Left kidney (tissue), 8 donors: ENCODE measurements around the gene NPC1. TPM values are rescaled to one million over a fixed set of nuclear protein-coding genes. Genes with fewer than 3 reads are reported as not detected.
"Not testable (repeated sequence)": the region's sequence is repeated elsewhere in the genome, so short reads cannot be mapped to it uniquely, and the experiment has no call there.

Experiments
- DNase-seq: peaks from one replicate; pipeline ENCODE4 v3.0.0-alpha.2; 2013
- long read RNA-seq, 8 donors: transcript quantifications; one replicate each; lab custom pipeline, GENCODE V29; 2026
- polyA plus RNA-seq: library from polyadenylated mRNA; unstranded; fragments of 120-200 nt; gene quantifications from one replicate; pipeline ENCODE4 v1.2.1, GENCODE V29; 2013; ENCODE audit not compliant: insufficient read length

The NPC1 gene
- polyA plus RNA-seq, result 25.3 TPM
- long read RNA-seq, donor 1, full-length matches to known transcripts, result 2 of 2 reads
- long read RNA-seq, donor 1, partial matches to known transcripts, result 0 of 2 reads
- long read RNA-seq, donor 1, other reads (novel, unspliced or antisense), result 0 of 2 reads
- long read RNA-seq, donor 2, result 0 reads
- long read RNA-seq, donor 3, full-length matches to known transcripts, result 1 of 15 reads
- long read RNA-seq, donor 3, partial matches to known transcripts, result 14 of 15 reads
- long read RNA-seq, donor 3, other reads (novel, unspliced or antisense), result 0 of 15 reads
- long read RNA-seq, donor 4, result 0 reads
- long read RNA-seq, donor 5, full-length matches to known transcripts, result 1 of 8 reads
- long read RNA-seq, donor 5, partial matches to known transcripts, result 7 of 8 reads
- long read RNA-seq, donor 5, other reads (novel, unspliced or antisense), result 0 of 8 reads
- long read RNA-seq, donor 6, result 0 reads
- long read RNA-seq, donor 7, full-length matches to known transcripts, result 1 of 11 reads
- long read RNA-seq, donor 7, partial matches to known transcripts, result 10 of 11 reads
- long read RNA-seq, donor 7, other reads (novel, unspliced or antisense), result 0 of 11 reads
- long read RNA-seq, donor 8, full-length matches to known transcripts, result 2 of 8 reads
- long read RNA-seq, donor 8, partial matches to known transcripts, result 6 of 8 reads
- long read RNA-seq, donor 8, other reads (novel, unspliced or antisense), result 0 of 8 reads

DNA sequence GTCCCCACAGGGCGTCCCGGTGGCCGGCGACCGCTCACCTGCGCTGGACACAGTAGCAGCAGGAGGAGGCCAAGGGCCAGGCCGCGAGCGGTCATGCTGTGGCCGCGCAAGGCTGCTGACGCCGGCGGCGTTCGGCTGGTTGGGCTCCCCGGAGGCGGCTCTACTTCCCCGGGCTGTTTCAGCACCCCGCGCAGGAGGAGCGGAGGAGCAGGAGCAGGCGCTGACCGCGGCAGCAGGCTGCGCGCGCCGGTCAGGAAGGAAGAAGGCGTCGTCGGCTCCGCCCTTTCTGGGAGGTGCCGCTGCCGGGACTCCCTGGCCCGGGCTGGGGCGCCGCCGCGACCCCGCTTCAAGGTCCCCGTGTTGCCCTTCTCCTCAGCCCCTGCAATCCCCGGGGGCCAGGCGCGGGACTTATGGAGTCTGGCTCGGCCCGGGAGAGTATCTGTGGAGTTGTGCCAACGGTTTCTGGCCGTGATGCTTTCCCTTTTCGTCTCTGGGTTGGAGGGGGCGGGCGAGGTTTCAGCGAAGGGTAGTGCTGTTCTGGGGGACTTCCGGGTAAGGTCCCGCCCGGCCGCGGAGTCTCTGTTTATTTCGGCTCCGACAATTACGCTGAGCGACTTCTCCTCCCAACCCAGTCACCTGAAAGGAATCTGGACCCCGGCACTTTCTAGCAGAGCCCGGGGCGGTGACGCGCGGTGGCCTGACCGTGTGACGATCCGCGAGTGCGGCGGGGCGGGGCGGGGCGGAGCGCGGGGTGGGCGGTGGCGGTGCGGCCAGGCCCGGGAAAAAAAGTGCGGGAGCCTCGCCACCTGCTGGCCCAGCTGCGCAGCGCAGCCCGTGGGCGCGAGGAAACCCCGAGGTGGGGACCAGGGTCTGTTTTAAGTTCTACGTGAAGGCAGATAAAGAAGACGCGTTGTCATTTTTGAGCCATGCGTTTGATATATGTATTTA is at the start of gene NPC1:
Gene NPC1, minus strand, starts transcription at position 258 of the 948 bp plus-strand sequence. Its CDS starts 163 bp downstream, at position 95.
- DNase-seq, result peak; percentile 91

GRCh38 chr18:23636071-23636399 is 49.7 kb upstream of the NPC1 start:
- no peak for DNase-seq

GRCh38 chr18:23635283-23636070 is 49.2 kb upstream of the NPC1 start:
- no peak for DNase-seq

DNA sequence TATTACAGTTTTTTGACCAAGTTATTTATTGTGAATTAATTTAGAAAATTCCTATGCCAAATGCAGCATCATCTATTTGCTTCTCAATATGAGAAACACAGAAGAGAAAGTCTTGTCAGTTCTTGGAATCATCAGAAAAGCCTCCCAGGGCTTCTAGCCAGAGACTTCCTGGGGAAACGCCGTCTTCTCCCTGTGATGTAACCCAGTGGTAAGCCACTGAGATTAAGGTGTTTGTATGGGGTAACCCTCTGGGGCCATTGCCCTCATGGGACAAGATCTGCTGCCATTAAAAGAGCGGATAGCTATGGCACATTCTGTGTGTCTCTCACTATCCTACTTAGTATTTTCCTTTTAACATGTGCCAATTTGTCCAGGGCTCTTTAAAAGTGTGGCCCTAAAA is 48.4 kb upstream of the NPC1 start:
- DNase-seq, result no peak

GRCh38 chr18:23632615-23633014 is 46.3 kb upstream of the NPC1 start:
- no peak for DNase-seq

DNA sequence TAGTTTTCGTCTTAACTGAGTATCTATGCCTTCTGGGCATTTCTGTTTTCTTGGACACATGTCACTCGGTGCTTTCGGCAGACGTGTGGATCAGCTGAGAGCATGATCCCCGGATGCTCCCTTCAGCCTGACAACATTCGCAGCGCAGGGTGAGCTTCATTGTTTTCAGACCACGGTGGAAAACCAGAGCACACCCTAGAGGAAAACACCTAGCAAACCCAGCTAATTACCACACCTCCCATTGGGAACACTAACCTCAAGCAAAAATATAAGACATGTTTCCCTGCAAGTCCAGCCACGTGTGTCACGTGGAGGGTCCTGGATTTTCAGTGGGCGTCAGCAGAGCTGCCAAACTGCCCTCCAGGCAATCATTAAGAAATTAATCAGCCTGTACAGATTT is 45.4 kb upstream of the NPC1 start:
- DNase-seq, result no peak

GRCh38 chr18:23631312-23631711 is 45.0 kb upstream of the NPC1 start:
- DNase-seq, result no peak

DNA sequence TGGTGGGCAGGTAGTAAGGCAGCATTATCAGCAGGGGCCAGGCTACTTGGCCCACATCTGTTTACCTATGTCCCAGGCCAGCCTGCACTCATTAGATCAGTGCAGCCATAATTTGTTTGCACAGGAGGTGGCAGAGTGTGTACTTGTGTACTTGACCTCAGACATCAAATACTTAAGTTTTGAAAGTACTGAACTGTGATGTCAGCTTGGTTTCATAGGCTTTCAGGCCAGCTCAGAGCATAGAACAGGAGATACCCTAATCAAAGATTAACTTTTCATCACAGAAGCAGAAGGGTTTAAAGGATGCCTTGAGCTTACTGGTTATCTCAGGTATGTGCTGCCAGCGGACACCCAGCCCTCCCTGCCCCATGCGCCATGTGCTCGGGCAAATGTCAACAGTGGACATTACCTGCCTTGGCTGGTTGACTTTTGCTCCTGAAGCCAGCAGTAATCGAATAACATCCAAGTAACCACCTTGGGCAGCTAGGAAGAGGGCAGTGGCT is 43.2 kb upstream of the NPC1 start:
- no peak for DNase-seq

DNA sequence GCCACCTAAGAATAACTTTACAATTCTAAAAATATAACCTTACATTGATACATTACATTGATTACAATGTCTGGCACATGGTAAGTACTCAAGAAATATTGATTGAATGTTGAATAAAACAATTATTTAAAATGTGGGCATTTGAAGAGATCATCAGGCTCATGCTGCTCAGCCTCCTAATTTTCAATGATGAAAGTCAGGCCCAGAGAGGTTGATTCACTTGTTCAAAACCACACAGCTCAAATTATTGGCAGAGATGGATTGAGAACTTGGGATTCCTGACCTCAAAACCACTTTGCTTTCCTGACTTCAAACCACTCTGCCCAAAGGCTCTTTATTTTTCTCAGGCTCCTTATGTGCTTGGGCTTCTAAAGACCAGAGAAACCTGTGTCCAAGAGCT is 41.7 kb upstream of the NPC1 start:
- DNase-seq, result no peak

DNA sequence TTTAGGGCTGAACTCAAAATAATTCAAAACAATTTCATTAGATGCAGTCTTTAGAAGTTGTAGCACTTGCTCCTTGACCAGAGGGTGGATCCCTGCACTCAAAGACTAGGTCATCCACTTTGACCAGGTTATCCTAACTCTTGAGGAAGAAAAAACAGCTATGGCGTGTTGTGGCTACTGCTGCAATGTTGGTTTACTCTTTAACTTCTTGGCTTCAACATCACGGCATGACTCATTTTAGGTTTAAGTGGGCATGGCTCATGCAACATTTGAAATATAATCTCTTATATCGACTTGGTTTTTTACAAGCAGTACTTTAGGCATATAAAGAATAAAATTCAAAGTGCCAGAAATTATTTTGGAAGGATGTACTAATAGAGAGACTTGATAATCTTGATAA is 41.0 kb upstream of the NPC1 start:
- DNase-seq, result no peak

DNA sequence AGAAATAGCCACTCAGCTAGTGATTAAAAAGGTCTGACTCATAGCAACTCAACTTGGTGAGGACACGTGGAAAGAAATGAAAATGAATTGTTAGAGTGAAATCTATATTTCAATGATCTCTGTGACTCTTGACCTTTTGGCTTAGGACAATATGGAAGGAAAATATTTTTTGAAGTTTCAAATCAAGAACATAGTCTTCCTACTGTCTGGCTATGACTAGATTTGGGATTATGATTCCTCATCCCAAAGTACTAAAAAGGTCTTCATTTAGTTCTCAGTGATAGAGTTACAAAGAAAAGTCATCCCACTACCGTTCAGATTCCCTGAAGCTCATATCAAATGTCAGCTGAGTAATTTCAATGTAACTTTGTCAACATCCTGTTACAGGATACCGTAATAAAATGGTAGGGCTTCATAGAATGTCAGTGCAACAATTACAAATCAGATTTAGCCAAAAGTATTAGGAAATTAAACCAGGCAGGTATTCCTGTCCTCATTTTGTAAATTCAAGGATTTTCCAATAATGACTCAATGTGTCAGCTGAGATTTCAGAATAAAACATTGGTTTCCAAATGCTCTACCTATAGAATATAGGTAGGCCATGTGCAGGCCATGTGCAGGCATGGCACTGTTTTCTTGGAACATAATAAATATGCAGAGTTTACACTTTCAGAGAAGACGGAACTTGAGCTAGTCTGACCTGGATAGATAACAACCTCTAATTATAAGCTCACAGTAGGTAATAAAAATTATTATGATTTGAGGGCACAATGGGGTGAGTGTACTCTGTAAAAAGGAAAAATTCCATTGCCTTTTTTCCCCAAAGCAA is 40.4 kb upstream of the NPC1 start:
- no peak for DNase-seq

GRCh38 chr18:23623040-23623439 is 36.7 kb upstream of the NPC1 start:
- no peak for DNase-seq

DNA sequence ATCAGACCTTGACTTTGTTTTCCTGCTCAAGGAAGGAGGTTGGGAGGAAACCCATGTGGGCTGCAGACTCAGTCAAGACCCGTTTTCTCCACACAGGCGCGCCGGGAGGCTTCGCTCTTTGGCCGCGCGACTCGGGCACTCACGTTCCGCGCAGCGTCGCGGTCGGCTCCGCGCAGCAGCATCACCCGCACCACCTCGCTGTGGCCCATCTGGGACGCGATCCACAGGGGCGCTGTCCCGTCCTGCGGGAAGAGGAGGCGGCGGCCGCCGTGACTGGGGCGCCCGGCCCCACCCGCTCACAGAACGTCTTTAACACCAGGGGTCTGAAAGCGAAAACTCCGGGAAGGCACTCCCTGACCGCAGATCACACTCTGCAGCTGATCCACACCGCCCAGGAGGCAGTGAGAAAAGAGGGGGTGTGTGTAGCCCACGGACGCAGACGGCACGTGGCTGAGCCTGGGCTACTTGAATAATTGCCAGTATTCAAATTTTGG is 33.1 kb upstream of the NPC1 start:
- DNase-seq, result no peak

GRCh38 chr18:23618862-23619387 is 32.6 kb upstream of the NPC1 start:
- DNase-seq, result no peak

DNA sequence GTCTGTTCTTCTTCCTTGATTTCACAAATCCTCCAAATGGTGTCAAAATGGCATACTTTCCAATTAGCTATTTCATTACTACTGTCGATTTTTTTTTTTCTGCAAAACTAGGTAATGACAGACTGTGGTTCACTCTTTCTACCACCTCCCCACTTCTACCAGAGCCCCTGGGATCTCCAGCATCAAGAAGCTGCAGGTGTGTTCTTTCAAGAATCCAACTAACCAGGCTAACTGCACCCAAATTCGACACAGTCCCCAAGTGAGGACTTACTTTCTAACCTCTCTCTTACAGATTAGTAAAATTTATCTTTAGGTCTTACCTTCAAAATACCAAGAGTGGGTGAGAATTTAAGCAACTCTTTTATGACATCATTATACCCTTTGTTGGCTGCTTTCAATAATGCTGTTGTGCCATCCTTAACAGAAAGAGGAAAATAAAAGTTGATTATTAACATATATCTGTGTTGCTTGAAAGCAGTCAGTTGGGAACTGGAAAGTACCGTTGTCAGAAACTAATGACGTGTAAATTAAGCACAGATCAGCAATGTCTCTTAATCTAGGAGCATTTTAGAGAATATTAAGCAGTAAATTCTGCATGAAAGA is 31.2 kb upstream of the NPC1 start:
- DNase-seq, result no peak

DNA sequence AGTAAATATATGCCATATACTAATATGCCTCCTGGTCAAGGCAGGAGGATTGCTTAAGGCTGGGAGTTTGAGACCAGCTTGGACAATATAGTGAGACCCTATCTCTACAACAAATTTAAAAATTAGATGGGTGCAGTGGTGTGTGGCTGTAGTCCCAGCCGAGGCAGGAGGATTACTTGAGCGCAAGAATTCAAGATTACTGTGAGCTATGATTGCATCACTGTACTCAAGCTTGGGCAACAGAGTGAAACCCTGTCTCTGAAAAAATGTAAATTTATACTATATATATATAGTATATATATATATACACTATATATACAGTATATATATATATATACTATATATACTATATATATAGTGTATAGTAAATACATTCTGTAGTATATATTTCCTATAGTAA is 30.0 kb upstream of the NPC1 start:
- DNase-seq, result no peak

GRCh38 chr18:23614891-23615290 is 28.6 kb upstream of the NPC1 start:
- no peak for DNase-seq

DNA sequence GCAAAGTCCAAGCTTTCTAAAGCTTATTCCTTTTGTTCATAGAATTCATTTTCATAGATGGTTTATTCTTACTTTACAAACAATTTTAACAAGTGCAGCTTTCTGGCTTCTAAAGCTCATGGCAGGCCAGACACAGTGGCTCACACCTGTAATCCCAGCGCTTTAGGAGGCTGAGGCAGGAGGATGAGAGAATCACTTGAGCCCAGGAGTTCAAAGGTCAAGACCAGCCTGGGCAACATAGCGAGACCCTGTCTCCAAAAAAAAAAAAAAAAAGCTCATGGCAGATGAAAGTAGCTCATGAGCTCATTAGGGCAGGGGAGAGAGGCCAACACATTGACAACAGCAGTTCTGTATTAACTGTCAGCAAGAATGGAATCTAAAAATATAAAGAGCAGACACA is 28.1 kb upstream of the NPC1 start:
- no peak for DNase-seq

DNA sequence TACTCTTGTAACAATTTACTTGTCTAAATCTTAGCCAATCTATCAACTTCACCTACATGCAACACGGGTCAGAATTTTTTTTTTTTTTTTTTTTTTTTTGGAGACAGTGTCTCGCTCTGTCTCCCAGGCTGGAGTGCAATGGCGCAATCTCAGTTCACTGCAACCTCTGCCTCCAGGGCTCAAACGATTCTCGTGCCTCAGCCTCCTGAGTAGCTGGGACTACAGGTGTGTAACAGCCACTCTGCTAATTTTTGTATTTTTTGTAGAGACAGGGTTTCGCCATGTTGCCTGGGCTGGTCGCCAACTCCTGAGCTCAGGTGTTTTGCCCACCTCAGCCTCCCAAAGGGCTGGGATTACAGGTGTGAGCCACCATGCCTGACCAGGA is 26.8 kb upstream of the NPC1 start:
- DNase-seq, result not testable (repeated sequence)
